Stimulated activated CD8-positive, alpha-beta memory T cell treated with anti-CD3 and anti-CD28 coated beads, Interleukin-2, amount 100 ng/mL, for 1 hour (primary cell): Measurements from ENCODE around the gene PCSK5.

Source experiments
- DNase-seq, 2 donors: peaks; one replicate each; pipeline ENCODE4 v3.0.0-alpha.2; 2020; ENCODE audit warnings: low read depth in 2 of 2

Gene PCSK5

GRCh38 chr9:76136986-76137385 is 246.5 kb downstream of the PCSK5 start:
- DNase-seq, result no peak

GRCh38 chr9:76137931-76138330 is 247.5 kb downstream of the PCSK5 start:
- no peak for DNase-seq

GRCh38 chr9:76138360-76138759 is 247.9 kb downstream of the PCSK5 start:
- no peak for DNase-seq

- DNase-seq, result no peak
These were observed 253.4 kb downstream of the PCSK5 start for GRCh38 chr9:76143834-76144233.

GRCh38 chr9:76150013-76150412 is 259.5 kb downstream of the PCSK5 start:
- no peak for DNase-seq

GRCh38 chr9:76151267-76151666 is 260.8 kb downstream of the PCSK5 start:
- DNase-seq, result no peak

GRCh38 chr9:76153339-76153738 is 262.9 kb downstream of the PCSK5 start:
- no peak for DNase-seq

- no peak for DNase-seq
These were observed 263.6 kb downstream of the PCSK5 start for GRCh38 chr9:76153902-76154629.

GRCh38 chr9:76155361-76155760 is 264.9 kb downstream of the PCSK5 start:
- DNase-seq, result no peak

GRCh38 chr9:76158713-76159112 is 268.2 kb downstream of the PCSK5 start:
- DNase-seq, result no peak

GRCh38 chr9:76159293-76159926 is 268.9 kb downstream of the PCSK5 start:
- no peak for DNase-seq

GRCh38 chr9:76161106-76161505 is 270.6 kb downstream of the PCSK5 start:
- DNase-seq, result no peak

GRCh38 chr9:76161541-76161940 is 271.1 kb downstream of the PCSK5 start:
- DNase-seq, result no peak

- DNase-seq, result no peak
These were observed 271.7 kb downstream of the PCSK5 start for GRCh38 chr9:76162086-76162730.

GRCh38 chr9:76162751-76163500 is 272.5 kb downstream of the PCSK5 start:
- DNase-seq, result no peak

- no peak for DNase-seq
These were observed 276.1 kb downstream of the PCSK5 start for GRCh38 chr9:76166526-76166925.

GRCh38 chr9:76176171-76176570 is 285.7 kb downstream of the PCSK5 start:
- no peak for DNase-seq

GRCh38 chr9:76177931-76178330 is 287.5 kb downstream of the PCSK5 start:
- no peak for DNase-seq

GRCh38 chr9:76180541-76180940 is 290.1 kb downstream of the PCSK5 start:
- no peak for DNase-seq

- DNase-seq, result no peak
These were observed 290.7 kb downstream of the PCSK5 start for GRCh38 chr9:76181020-76181641.

- no peak for DNase-seq
These were observed 291.3 kb downstream of the PCSK5 start for GRCh38 chr9:76181781-76182180.

GRCh38 chr9:76185432-76185831 is 295.0 kb downstream of the PCSK5 start:
- DNase-seq, result no peak
